Cerebellar nuclear complex (tissue), 1 donor: ENCODE measurements around the gene IGFBP5.

Source experiments
- DNase-seq, 2 experiments: peaks; one replicate each; lab custom pipeline; 2025; lab: John Stamatoyannopoulos, UW

The IGFBP5 gene

DNA sequence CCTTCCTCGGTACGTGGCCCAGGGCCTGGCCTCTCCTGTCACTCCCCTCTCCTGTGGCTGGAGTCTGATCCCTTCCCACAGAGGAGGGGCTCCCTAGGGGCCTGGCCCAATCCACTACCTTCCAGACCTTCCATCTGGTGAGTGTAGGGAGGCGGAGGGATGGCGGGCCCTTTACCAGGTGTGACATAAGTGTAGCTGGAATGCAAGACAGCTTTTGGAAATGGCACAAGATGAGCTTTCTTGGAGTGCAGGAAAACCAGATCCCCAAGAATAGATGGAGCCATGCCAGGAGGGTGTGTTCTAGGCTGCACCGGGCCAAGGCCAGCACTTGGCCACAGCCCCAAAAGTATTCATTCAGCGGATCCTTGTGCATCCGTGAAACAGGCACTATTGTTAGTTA lies 30.1 kb downstream of the IGFBP5 start:
- DNase-seq = no peak

GRCh38 chr2:216664593-216665034 lies 30.7 kb downstream of the IGFBP5 start:
- DNase-seq = no peak

DNA sequence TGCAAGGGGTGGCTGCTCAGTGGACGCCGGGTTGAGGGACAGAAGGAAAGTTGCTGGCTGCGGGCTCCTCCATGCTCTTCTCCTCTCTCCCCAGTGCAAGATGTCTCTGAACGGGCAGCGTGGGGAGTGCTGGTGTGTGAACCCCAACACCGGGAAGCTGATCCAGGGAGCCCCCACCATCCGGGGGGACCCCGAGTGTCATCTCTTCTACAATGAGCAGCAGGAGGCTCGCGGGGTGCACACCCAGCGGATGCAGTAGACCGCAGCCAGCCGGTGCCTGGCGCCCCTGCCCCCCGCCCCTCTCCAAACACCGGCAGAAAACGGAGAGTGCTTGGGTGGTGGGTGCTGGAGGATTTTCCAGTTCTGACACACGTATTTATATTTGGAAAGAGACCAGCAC lies 31.5 kb downstream of the IGFBP5 start:
- no peak for DNase-seq

DNA sequence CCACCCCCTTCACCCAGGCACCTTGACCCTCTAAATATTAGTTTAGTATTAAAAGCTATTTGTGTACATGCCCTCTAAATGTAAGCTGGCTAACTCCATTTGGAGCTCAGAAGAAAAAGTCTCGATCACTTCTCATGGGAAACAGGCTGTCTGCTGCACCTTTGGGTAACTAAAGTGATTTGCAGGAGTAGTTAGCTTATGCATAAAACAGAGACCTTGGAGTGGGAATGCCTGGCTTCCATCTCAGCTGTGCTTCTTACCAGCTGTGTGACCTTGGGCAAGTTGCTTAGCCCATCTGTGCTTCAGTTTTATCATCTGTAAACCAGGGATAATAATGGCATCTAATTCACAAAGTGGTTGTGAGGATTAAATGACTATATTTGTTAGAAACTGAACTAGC lies 32.2 kb downstream of the IGFBP5 start:
- no peak for DNase-seq

- DNase-seq = no peak
These were observed 33.5 kb downstream of the IGFBP5 start for GRCh38 chr2:216661639-216662375.

GRCh38 chr2:216661051-216661450 lies 34.3 kb downstream of the IGFBP5 start:
- no peak for DNase-seq

GRCh38 chr2:216660496-216660895 lies 34.9 kb downstream of the IGFBP5 start:
- DNase-seq = no peak

DNA sequence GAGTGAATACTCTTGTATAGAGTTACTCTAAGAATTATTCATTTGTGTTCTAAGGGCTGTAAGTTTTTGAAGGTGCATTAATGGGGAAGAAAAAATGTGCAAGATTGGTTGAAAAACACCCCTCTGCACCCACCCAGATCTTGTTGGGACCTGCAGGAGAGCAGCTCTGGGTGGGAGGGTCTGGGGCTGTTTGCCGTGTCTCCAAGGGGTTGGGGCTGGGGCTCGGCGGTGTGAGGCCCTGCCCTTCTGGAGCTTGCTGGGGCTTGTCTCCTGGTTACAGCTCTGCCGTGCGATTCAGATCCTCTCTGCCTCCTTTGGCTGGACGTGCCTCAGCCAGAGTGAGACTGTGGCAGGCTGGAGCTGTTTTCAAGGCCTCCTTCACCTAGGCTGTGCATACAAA lies 36.1 kb downstream of the IGFBP5 start:
- DNase-seq = no peak

DNA sequence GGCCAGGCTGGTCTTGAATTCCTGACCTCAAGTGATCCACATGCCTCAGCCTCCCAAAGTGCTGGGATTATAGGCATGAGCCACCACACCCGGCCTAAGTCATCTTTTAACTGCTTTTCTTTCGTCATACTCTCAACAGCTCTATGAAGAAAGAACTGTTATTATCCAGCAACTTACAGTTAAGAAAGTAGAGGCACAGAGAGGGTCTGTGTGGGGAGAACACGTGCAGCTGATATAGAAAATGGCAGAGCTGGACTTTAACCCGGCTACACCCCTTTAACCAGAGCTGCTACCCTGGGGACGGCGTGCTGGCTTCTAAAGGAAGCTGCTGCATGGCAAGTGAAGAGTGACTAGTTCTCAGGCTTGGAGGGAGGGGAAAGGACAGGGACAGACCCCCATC lies 36.6 kb downstream of the IGFBP5 start:
- DNase-seq = no peak

DNA sequence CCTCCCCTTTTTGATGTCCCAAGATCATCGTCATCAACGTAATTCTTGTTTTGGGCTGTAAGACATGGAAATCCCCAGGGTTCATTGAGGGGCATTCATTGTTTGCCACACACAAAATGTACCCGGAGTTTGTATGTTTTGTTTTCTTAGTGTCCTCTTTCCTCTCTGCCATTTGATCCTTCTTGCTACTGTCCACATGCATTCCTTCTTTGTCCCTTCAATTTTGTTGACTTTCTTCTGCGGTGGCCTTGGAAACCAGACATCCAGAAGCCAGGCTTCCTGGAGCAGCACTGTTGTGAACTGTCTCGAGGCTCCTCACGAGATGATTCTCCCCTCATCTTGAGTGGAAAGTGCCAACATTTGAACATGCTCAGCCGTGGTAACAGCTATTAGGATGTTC lies 37.4 kb downstream of the IGFBP5 start:
- DNase-seq = no peak

GRCh38 chr2:216657086-216657855 lies 38.1 kb downstream of the IGFBP5 start:
- DNase-seq = no peak

- DNase-seq = no peak
These were observed 40.8 kb downstream of the IGFBP5 start for GRCh38 chr2:216654528-216655052.

DNA sequence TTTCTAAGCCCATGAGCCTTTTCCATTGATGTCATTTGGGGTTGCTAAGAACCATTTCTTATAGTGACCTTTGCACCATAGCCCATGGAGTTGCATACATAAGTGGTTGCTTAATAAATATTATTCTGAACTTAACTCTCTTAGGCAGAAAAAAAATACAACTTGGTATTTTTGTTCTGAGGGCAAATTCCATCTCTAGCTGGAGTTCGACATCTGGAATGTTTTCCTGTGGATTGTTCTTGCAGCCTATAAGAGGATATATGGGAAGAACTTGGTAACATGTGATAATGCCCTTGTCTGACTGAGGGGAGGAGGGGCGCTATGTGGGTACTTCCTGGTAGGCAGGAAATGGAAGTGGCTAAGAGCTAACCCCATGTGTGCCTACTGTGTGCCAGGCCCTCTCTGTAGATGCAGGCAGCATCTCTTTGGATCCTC lies 41.4 kb downstream of the IGFBP5 start:
- no peak for DNase-seq

- DNase-seq = no peak
These were observed 42.1 kb downstream of the IGFBP5 start for GRCh38 chr2:216653093-216653799.

DNA sequence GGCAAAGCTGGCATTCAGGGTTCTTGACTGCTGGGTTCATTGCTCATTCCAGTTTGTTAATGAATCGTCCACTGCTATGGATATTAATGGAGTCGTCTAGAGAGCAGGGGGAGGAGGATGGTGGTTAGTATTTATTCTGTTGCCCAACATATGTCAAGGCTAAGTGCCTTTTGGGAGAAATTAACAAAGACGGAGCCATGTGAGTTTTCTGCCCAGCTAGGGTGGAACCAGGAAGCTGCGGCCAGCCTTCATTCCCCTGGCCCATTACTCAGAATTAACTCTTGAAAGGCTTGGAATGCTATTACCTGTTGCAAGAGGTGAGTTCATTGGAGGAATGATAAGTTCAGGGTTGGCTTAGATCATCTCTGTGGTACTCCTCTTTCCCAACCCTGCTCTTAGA lies 42.8 kb downstream of the IGFBP5 start:
- DNase-seq = no peak

DNA sequence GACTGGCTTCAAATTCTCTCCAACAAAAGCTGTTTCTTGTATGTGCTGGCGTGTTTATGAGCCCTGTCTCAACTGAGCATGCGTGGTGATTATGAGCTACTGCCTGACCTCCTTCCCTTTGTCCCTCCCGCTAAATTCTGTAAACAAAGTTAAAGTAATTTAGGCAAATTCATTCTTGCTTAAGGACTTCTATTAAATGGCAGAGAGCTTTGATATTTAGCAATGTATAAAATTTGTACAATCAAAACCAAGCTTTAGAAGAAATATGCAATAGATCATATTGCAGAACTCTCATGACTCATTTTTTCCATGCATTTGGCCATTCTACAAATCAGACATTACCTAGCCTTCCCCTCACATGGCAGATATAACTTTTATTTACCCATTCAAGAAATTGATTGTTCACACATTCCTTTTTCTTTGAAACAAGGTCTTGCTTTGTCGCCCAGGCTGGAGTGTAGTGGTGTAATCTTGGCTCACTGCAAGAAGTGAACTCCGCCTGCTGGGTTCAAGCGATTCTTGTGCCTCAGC lies 43.9 kb downstream of the IGFBP5 start:
- no peak for DNase-seq

DNA sequence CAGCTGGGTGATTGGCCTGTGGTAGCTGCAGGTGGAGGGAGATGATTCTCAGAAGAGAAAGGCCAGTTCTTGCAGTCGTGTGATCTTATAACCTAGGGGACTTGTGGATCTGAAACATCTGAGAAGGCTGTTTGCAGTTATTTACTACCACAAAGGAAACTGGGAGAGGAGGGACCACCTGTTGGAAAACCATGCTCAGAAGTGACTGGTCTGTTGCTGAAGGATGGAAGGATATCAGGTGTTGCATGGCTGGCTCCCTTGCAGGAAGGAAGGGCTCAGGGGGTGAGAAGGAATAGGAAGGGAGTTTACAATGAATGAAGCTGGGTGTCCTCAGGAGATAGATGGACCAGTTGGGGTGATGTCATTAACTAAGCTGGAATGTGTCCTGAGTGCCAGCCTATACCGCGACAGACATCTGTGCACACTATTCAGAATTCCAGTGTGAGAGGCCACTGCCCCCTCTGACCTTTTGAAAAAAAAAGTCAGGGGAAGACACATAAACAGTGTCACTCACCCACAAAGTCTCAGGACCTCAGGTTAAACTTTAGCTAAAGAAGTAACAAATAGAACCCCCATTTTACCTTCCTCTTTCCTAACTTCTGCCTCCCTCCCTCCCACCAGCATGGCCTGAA lies 44.6 kb downstream of the IGFBP5 start:
- DNase-seq = no peak

- DNase-seq = no peak
These were observed 45.8 kb downstream of the IGFBP5 start for GRCh38 chr2:216649574-216649973.

- no peak for DNase-seq
These were observed 47.2 kb downstream of the IGFBP5 start for GRCh38 chr2:216648105-216648504.

GRCh38 chr2:216646116-216646515 lies 49.2 kb downstream of the IGFBP5 start:
- no peak for DNase-seq

GRCh38 chr2:216645636-216645950 lies 49.8 kb downstream of the IGFBP5 start:
- no peak for DNase-seq
